HG02642 (cell line): ENCODE measurements around the gene TRUB1.
"Not testable (repeated sequence)": the region's sequence is repeated elsewhere in the genome, so short reads cannot be mapped to it uniquely, and the experiment has no call there.

Experiments used
- ATAC-seq: cut with Tn5 transposase; IDR thresholded peaks from one replicate; pipeline ENCODE4 v1.9.1; 2021; ENCODE audit warnings: mild to moderate bottlenecking; ENCODE audit not compliant: unreplicated experiment, poor library complexity

Gene TRUB1

DNA sequence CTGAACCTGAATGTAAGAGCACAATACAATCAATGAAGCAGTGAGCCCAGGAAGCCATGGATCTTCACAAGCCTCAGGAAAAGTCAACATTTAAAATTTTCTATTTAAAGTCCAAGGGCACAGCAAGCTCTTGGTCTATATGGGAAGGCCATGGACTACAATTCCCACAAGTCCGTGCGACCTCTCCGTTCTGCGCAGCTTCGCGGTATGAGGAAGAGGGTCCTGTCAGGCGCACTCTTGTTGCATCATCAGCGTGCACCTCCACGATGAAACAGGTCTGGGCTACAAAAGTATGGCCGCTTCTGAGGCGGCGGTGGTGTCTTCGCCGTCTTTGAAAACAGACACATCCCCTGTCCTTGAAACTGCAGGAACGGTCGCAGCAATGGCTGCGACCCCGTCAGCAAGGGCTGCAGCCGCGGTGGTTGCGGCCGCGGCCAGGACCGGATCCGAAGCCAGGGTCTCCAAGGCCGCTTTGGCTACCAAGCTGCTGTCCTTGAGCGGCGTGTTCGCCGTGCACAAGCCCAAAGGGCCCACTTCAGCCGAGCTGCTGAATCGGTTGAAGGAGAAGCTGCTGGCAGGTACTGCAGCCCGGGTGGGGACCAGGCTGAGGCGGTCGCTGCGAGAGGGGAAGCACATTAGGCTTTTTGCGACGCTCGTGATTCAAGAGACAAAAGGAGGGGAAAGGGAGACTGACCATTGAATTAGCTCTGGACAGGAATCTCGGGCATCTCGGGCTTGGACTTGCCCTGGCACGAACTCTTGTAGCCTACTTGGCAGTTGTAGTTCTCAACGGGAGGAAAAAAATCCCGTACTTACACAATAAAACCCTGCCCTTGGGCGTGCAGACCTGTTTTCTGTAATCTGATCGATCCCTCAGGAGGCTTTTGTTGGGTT, at the start of gene TRUB1:
TRUB1 (plus strand) TSS at position 234 of the 894 bp plus-strand sequence; CDS start at position 293, 59 bp downstream.
- ATAC-seq: peak; percentile 100

DNA sequence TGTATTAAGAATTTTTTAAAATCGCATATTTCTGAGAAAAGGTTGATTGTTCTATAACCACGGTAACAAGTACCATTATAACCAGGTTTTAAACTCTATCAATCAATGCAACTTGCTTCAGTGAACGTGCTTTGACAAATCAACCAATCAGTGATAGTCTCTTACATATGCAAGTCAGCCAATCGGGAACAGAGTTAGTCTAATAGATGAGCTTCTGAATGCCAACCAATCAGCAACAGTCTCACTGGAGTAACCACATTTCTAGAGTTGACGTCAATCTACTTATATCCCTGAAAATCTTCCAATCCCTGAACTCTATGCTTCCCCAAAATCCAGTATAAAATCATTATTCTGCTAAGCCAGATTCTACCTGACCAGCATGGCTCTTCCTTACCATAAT, 44.7 kb upstream of the TRUB1 start:
- ATAC-seq: no peak

DNA sequence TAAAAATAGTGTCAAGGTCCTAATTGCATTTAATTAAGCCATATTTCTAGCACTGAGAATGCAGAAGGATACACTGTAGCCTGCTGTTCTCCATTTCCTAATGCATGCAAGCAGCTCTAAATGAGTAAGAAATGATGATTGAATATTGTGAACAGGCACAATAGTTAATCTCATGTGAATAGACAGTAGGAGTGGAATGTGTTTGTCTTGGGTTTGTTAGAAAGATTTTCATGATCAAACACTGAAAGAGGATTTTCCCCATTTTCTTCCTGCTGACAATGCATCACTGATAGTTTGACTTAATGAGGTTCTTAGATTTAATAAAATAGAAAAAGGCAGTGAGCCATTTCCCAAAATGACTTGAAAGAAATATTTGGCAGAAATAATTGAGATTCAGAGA, 43.1 kb upstream of the TRUB1 start:
- ATAC-seq: no peak

DNA sequence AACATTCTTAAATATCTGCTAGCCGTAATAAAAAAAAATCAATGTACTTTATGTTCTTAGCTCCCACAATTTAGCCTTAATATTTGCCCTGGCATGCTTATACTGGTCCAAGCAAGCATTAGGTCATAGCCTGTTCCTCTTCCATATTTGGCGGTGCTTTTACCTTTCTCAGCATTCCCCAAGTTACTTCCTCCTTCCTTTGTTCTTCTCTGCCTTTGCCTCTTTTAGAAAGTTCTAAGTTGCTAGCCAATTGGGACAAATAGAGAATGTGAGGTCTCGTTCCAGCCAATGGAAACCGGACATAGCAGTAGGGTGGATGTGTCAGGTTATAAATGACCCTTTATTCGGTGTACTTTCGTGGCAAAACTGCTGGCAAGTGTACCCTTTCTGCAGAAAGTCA, 41.0 kb upstream of the TRUB1 start:
- not testable (repeated sequence) for ATAC-seq

DNA sequence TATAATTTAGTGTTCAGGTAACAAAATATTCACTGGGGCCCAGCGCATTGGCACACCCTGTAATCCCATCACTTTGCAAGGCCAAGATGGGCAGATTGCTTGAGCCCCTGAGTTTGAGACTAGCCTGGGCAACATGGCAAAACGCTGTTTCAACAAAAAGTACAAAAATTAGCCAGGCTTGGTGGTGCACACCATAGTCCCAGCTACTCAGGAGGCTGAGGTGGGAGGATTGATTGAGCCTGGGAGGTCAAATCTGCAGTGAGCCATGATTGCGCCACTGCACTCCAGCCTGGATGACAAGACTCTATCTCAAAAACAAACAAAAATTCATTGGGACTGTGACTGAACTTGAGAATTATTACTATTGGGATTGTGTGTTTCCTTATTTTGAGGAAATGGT, 40.4 kb upstream of the TRUB1 start:
- ATAC-seq: no peak

DNA sequence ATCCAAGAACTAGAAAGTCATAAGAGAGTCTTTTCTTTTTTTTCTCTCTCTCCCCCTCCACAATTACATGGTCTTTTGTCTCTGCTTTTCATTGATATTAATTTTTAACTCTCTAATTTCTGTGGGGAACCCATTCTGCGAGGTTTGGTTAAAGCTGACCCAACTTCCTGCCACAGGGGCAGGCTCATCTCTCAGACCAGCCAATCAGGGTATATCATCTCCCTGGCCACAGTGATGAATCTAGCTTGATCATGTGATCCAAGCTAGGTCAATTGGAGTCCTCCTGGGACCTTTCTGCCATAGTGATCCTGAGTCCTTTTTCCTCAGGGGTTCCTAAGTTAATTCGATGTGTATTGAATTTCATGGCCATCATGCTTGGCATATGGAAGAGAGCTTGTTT, 38.0 kb upstream of the TRUB1 start:
- no peak for ATAC-seq

DNA sequence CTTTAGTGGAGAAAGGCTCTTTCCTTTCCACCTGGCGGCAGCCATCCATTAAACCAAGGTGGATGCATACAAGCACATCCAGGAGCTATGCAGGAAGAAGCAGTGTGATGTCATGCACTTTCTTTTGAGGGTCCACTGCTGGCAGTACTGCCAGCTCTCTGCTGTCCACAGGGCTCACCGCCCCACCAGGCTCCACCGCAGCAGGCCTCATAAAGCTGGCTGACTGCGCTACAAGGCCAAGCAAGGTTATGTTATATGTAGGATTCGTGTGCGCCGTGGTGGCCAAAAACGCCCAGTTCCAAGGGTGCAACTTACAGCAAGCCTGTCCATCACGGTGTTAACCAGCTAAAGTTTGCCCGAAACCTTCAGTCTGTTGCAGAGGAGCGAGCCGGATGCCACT, 37.3 kb upstream of the TRUB1 start:
- ATAC-seq: no peak

DNA sequence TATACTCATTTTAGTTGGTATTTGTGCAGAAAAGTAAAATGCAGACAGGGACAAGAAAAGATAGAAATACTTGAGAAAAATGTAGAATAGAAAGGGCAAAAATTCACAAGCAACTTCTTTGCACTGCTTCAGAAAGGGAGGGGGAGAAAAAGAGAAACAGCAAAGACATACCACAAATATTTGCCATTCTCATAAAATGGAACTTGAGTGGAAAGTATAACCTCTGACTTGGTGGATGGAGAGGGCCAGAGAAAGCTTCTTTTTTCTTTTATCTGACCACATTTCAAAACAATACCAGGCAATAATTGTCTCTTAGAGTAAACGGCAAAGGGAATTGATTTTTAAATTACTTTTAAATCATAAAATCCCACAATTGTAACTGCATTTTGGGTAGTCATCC, 35.8 kb upstream of the TRUB1 start:
- no peak for ATAC-seq

DNA sequence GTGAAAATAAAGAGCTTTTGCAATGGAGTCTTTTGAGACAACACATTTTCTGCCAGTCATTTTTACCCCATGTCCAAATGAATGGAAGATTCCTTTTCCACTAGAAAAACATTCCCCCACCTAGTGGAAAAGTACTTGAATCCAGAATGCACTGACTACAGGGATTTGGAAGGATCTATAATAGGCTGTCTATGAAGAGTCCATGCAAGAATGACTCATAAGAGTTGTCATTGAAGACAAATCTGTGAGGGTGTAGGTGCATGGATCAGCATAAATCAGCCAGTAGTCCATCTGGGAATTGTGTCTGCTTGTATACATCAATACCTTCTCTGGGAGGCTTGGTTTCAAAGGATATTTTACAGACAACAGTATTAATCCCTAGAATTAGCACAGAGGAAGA, 32.5 kb upstream of the TRUB1 start:
- ATAC-seq: no peak

DNA sequence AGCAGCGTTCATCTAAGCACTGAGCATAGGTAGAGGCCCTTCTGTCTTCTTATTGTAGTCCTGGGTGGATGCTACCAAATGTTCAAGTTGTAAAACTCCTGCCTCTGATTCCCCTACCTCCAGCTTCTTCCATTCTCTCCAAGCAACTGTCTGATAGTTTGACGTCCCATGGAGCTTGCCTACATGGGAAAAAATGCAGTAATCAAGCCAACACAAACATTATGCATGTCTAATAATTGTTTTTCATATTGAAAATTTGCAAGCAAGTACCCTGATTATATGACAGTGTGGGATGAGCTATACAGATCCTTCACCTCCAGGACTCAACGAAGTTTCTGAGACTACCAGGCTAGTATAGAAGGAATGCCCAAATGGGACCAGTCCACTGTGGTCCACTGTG, 31.0 kb upstream of the TRUB1 start:
- no peak for ATAC-seq

DNA sequence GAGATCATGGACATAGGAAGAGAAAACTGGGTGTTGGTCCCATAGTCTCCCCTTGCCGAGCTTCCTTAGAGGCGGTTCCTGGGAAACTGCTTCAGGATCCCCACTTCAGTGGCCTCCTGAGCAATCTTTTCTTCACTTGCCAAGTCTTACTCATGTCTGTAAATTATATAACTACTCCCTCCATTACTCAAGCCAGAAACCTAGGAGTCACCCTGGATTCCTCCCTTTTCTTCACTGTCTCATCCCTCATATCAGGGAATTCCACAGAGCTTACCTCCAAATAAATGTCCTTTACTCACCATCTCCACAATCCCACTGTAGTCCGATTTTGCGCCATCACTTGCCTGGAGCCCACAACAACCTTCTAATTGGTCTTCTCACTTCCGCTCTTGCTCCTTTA, 29.1 kb upstream of the TRUB1 start:
- ATAC-seq: no peak

DNA sequence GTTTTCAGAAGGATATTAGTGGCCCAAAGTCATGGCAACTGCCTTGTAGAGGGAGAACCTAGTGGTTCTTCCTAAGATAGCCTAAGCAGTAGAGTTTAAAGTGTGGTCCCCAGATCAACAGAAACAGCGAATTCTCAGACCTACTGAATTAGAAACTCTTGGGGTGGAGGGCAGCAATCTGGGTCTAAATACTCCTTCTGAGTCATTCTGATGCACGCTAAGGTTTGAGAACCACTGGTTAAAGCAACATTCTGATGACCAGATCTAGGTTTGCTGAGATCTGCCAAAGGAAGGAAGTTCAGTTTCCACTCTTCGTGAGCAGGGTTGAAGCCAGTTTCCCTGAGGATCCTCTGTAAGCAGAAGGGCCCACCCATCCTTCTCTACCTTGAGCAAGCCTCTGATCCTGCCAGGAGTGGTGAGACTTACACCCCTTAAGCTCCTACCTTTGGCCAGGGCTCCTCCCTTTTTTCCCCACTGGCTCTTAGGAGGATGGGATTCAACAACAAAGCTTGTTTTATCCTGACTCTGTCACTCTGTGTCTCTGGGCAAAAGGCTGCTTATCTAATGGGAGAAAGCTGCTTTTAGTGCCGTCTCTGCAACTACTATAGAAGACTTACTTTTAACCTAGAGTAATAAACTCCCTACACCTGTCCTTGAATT, 26.8 kb upstream of the TRUB1 start:
- ATAC-seq: peak; percentile 66

DNA sequence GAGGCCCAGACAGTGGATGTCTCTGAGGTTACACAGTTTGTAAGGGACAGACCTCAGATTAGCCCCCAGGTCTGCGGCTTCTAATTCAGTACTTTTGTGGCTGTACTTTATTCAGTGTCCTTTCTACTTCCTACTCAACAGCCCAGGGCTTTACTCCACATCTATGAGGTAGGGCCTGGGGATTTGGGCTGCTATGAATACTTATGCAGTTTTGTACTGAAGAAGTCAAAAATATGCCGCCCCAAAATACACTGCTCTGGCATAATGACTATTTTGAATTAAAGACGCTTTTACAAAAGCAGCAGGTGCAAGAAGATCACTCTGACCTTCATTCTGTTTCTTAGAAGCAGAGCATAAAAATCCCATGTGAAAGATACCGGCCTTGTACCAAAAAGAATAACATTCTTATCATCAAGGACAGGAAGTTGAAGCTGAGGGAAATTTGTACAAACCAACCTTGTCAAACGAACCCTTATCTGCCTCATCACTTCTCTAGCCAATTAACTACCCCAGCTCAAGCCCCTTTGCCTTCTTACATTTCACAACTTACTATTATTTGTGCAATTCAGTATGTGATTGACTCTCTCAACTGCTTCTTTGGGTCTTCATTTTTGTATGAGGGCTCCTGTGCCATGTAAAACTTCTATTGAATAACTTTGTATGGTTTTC, 26.1 kb upstream of the TRUB1 start:
- no peak for ATAC-seq

DNA sequence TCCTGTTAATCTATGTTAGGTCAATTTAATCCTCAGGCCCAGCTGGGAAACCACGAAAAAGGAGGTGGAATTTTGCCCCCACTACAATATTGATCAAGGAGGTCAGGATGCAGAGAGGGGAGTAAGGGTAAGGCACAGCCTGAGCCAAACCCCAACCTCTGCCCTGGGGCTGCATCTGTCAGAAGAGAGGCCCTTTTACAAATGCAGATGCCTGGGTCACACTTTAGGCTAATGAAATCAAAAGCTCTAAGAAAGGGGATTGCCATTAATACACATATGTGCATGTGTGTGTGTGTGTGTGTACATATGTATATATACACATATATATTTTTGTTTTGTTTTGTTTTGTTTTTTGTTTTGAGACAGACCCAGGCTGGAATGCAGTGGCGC, 25.5 kb upstream of the TRUB1 start:
- no peak for ATAC-seq

DNA sequence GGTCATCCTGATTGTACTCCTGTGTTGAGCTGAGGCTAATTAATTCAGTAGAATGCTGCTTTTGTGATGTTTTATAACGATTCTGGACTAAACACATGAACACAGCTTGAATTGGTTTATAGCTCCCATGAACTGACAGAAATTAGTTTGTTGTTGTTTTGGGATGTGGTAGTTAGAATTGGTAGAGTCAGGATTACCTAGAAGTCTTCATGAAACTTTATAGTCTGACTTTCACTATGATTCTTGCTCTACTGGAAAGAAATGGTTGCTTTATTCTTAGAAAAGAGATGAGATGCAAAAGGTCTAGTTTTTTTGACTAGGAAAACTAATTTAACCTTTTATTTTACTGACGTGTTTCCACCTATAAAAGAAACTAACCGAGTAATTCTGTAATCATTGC, 23.4 kb upstream of the TRUB1 start:
- no peak for ATAC-seq

DNA sequence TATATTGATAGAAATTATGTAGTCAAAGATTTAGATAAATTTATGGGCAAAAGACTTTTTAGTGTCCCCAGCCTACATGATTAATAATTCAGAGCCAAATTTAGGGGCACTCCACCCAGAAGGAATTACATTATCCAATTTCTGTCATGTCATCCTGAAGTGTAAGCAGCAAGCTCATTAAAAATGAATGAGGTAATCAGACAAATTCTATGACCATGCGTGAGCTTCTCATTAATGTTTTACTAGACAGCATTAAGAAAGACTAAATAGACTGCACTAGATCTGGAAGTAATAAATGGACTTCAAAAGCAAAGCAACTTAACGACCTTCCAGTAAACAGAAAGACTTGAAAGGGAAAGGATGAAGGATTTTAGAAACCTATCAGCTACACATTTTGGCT, 22.7 kb upstream of the TRUB1 start:
- ATAC-seq: no peak

DNA sequence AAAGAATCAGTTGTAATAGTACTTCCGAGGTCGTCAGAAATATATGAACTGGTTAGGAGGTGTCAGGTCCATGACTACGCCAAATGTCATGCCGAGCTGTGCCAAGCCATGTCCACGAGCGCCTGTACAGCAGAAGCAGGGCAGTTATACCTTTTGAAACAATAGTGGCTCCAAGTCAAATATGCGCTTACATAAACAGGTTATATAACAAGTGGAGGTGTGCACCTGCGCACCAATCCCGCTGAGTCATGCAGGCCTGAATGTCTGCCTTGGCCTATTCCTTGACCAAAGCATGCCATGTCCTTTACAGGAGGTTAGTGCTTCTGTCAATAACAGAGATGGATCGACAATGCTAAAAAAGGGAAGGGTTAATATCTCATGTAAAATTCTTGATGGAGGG, 21.3 kb upstream of the TRUB1 start:
- ATAC-seq: no peak

DNA sequence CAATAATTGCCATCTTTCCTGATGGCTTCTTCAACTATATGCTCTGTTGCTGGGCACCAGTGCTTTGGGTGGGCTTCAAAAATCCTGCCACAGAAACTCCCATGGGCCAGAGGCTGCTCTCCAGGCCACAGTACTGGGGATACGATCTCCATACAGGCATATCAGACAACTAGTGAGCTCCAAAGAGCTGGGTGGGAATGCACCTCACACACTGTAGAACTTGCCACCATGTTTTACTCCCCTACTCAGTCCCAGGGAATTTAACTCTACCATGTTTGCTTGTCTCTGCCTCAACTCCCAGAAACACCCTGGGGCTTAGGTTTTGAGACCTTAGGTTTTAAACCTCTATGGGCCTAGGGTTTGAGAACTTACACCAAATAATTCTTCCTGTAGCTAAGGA, 20.5 kb upstream of the TRUB1 start:
- no peak for ATAC-seq

DNA sequence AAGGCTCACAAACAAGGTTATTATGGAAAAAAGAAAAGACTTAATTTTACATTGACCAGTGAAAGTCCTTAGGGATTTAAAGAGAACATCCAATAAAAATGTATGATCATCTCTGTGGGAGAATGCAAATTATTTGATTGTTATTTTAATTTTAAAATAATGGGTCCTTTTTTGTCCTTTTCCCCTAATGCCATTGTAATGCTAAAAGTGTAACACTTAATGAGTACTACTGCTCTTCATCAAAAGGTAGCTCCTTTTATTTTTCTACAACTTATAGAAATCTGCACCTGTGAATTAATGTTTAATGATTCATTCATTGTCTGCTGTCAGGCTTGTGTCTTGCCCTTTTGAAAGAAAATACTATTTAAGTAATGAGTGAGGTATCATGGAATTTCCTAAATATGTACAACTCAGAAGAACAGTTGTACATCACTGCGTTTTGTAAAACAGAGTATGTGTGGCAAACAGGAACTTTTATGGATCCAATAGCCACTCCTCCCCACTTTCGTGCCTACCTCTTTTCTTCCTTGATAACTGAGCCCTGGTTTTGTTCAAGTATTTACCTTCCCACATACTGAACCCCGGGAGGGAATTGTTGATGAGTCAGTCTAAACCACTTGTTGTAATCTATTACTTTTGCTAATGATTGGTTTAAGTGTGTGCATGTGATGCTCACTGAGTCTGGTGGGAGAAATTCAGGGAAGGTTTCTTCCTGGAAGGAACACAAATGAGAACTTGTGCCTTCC, 19.9 kb upstream of the TRUB1 start:
- no peak for ATAC-seq

DNA sequence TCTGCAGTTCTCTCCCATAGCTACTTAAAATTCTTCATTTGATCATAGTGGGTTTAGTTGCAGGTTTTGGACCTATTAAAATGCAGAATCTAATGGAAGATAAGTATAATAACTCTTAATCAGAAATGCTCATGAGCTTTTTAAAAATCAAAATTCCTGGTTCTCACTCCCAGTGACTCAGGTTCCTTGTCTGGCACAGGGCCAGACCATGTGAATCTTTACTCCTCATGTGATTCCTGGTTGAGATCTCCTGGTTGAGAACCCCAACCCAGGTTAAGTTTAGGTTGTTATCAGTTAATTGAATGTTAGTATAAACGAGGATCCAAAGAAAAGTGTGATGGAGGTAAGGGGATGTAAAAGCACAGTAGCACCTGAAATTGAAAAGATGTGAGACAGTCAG, 17.5 kb upstream of the TRUB1 start:
- ATAC-seq: no peak

DNA sequence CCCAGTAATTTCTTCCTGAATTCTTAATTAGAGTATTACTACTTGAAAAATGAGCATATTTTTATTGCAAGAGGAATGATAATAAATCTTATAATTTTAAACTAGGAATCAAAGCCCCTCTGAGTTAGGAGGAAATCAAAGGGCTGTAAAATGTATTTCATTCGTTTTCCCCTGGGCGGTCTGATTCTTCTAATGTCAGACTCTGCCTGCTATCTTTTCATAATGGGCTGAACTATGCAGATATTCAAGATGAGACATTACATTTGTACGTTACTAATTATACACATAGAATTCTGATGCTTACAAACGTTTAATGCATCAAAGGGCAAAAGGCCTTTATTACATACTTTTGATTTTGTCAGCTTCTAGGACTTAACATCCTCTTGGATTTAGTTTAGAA, 16.0 kb upstream of the TRUB1 start:
- ATAC-seq: no peak
